Stimulated activated CD8-positive, alpha-beta memory T cell treated with anti-CD3 and anti-CD28 coated beads, Interleukin-7, amount 100 ng/mL, for 4 hours (primary cell): ENCODE results near the gene WDR33.

Experiments
- DNase-seq, 2 donors: peaks; one replicate each; pipeline ENCODE4 v3.0.0-alpha.2; 2020; ENCODE audit warnings: low read depth in 2 of 2

Gene WDR33

GRCh38 chr2:127655209-127656073 lies 155.5 kb downstream of the WDR33 start:
- no peak for DNase-seq

- no peak for DNase-seq
Measured at GRCh38 chr2:127654838-127655175, 156.2 kb downstream of the WDR33 start.

GRCh38 chr2:127654084-127654837 lies 156.7 kb downstream of the WDR33 start:
- DNase-seq = no peak

GRCh38 chr2:127653421-127654083 lies 157.4 kb downstream of the WDR33 start:
- no peak for DNase-seq

GRCh38 chr2:127652786-127653357 lies 158.1 kb downstream of the WDR33 start:
- no peak for DNase-seq

- no peak for DNase-seq
Measured at GRCh38 chr2:127651971-127652550, 158.9 kb downstream of the WDR33 start.

GRCh38 chr2:127651381-127651809 lies 159.6 kb downstream of the WDR33 start:
- no peak for DNase-seq
